ENCODE data around the gene SELENBP1. TPM values are rescaled to one million over a fixed set of nuclear protein-coding genes. Genes with fewer than 3 reads are reported as not detected.

Gene SELENBP1
- total and polyA plus RNA-seq, 2 experiments from 2014 or later, result 43.6 to 73.5 TPM

DNA sequence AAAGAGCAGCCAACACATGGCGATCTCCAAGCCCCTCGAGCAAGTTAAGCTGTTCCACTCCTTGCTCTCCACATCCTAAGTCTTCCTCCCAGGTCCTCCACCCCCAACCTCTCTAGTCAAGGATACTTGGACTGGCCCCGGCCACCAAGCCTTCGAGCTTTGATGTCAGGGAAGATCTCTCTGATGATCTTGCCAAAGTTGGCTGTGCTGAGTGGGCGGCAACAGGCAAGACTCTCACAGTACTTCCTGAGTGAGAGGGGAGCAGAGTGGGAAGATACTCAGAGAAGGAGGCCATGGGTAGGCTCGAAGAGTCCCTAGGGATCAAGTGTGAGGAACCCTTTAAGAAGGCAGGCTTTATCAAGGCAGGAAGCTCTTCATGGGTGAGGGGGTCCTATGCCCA lies 28.2 kb downstream of the SELENBP1 start:
- no peak overlapping the region for H3K27ac ChIP-seq
- H3K4me3 ChIP-seq, result no peak overlapping the region
- DNase-seq (ENCODE audit: low read depth in 1 of 2, low spot score in 1 of 2), result no peak
- no peaks in the 10 kb centered on the region for H3K27me3 ChIP-seq
- peaks cover 11% of the 10 kb centered on the region for H3K36me3 ChIP-seq
- no peaks in the 10 kb centered on the region for H3K9me3 ChIP-seq (ENCODE audit: low read depth)
- TF ChIP-seq, protein P1, sequence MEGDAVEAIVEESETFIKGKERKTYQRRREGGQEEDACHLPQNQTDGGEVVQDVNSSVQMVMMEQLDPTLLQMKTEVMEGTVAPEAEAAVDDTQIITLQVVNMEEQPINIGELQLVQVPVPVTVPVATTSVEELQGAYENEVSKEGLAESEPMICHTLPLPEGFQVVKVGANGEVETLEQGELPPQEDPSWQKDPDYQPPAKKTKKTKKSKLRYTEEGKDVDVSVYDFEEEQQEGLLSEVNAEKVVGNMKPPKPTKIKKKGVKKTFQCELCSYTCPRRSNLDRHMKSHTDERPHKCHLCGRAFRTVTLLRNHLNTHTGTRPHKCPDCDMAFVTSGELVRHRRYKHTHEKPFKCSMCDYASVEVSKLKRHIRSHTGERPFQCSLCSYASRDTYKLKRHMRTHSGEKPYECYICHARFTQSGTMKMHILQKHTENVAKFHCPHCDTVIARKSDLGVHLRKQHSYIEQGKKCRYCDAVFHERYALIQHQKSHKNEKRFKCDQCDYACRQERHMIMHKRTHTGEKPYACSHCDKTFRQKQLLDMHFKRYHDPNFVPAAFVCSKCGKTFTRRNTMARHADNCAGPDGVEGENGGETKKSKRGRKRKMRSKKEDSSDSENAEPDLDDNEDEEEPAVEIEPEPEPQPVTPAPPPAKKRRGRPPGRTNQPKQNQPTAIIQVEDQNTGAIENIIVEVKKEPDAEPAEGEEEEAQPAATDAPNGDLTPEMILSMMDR (IDR thresholded peaks at IDR 0.05; ENCODE audit: low read depth, low read length), result no peak
- H3K4me1 ChIP-seq (ENCODE audit: low read depth), result peaks cover 9% of the 10 kb centered on the region

DNA sequence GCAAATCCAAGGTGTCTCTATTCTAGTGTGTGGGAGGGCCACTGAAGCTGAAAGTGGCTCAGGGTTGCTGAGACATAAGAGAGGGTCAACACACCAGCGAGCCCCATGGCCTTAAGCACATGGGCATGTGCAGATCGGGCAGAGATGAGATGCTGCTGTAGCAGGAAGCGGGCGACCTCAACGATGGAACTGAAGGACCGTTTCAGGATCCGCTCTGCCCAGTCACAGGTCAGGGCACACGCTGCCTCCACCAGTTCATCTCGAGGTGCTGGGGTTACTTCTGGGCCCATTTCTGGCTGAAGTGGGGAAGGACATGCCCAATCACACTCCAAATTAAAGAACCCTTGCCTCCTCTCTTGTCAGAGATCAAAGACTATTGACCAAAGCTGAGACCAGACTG lies 28.9 kb downstream of the SELENBP1 start:
- Histone ChIP-seq H3K9me3 (ENCODE audit: low read depth) (no peaks in the 10 kb centered on the region), H3K27ac (no peak overlapping the region), H3K4me1 (ENCODE audit: low read depth) (peaks cover 9% of the 10 kb centered on the region), H3K27me3 (no peaks in the 10 kb centered on the region), H3K4me3 (no peak overlapping the region), H3K36me3 (peaks cover 11% of the 10 kb centered on the region)
- DNase-seq (ENCODE audit: low read depth in 1 of 2, low spot score in 1 of 2), result no peak
- TF ChIP-seq, protein P1 (IDR thresholded peaks at IDR 0.05; ENCODE audit: low read depth, low read length), result no peak

DNA sequence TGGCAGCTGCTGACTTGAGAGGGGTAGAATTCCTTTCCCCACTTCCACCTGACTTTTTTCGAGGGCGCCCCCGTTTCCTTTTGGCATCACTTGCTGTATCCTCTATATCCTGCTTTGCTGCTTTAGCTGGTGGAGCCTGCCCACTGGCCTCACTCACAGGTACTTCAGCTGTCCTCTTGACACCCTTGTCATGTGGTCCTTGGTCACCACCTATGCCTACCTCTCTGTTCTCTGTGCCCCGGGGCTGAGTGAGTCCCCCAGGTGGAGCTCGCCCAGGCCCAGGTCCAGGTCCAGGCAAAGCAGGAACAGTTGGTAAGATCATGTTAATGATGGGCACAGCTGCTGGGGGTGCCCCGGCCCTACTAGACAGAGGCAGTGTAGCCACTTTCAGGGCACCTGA lies 29.9 kb downstream of the SELENBP1 start:
- Histone ChIP-seq H3K27ac (no peak overlapping the region), H3K36me3 (peaks cover 11% of the 10 kb centered on the region), H3K27me3 (no peaks in the 10 kb centered on the region), H3K4me3 (no peak overlapping the region), H3K4me1 (ENCODE audit: low read depth) (peaks cover 9% of the 10 kb centered on the region), H3K9me3 (ENCODE audit: low read depth) (no peaks in the 10 kb centered on the region)
- no peak for DNase-seq (ENCODE audit: low read depth in 1 of 2, low spot score in 1 of 2)
- TF ChIP-seq, protein P1 (IDR thresholded peaks at IDR 0.05; ENCODE audit: low read depth, low read length), result no peak

DNA sequence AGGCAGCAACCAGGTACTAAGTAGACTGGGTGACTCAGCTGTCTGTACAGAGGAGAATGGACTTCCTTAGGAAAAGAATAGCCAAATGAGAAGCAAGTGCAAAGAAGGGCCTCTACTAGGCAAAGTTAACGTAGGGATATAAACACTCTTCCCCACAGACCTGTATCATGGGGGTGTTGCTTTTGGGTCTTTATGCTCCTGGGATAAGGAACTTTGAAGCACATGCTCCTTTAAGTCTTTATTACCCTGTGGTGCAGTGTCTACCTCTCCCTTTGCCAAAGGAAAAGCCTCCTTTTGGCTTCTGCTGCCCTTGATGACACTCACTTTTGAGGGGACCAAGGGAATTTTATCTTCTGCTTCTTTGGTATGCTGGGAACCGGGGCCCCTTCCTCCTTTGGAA lies 30.5 kb downstream of the SELENBP1 start:
- no peaks in the 10 kb centered on the region for H3K27me3 ChIP-seq
- H3K4me3 ChIP-seq, result no peak overlapping the region
- H3K9me3 ChIP-seq (ENCODE audit: low read depth), result no peaks in the 10 kb centered on the region
- peaks cover 9% of the 10 kb centered on the region for H3K4me1 ChIP-seq (ENCODE audit: low read depth)
- peak overlapping the region; percentile 15 for H3K27ac ChIP-seq
- peaks cover 11% of the 10 kb centered on the region for H3K36me3 ChIP-seq
- TF ChIP-seq, protein P1 (IDR thresholded peaks at IDR 0.05; ENCODE audit: low read depth, low read length), result no peak
- no peak for DNase-seq (ENCODE audit: low read depth in 1 of 2, low spot score in 1 of 2)

DNA sequence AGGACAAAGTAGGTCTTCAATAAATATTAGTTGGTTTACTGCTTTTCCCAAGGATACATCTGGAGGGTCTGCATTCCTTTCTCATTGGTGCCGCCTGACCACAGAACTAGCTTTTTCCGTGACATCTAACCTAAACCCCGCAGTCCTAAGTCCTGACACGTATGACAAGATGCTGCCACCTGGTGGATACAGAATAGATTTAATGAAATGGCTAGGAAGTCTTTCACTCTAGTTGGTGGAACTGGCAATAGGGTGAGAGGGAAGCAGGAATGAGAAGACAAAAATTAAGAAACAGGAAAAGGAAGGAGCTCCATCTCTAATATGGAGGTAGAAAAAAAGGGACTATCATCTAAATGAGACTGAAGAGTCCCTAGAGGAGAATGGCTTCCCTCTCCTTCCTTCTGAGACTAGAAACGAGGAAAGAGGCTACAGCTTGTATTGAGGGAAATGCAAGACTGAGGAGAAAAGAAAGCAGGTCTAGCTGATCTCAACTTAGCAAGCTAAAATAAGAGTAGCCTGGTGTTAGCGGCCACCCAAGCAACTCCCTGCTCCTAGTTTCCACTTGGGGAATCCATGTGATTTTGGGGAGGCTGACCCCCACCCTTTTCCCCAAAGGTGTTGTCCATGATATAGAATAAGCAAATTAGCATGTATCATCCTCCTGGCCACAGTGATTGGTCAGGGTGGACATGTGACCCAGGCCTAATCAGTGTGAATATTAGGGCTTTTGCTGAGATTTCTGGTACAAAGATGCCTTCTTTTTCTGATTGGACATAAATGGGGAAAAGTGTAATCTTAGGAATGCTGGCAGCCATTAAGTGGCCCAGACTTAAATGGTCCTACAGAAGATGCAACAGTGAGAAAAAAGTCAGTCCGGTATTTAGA lies 31.4 kb downstream of the SELENBP1 start:
- Histone ChIP-seq H3K27me3 (no peaks in the 10 kb centered on the region), H3K36me3 (peaks cover 11% of the 10 kb centered on the region), H3K4me3 (no peak overlapping the region), H3K27ac (peak overlapping the region; percentile 72), H3K9me3 (ENCODE audit: low read depth) (no peaks in the 10 kb centered on the region), H3K4me1 (ENCODE audit: low read depth) (peaks cover 5% of the 10 kb centered on the region)
- TF ChIP-seq, protein P1 (IDR thresholded peaks at IDR 0.05; ENCODE audit: low read depth, low read length), result peak; percentile 60
- peak; percentile 88 to 89 for DNase-seq (ENCODE audit: low read depth in 1 of 2, low spot score in 1 of 2)

Measured in cardiac muscle cell (in vitro differentiated cells and primary cell).